Esophagus mucosa (tissue), 1 donor: ENCODE data around the gene TPI1. TPM values are rescaled to one million over a fixed set of nuclear protein-coding genes. Genes with fewer than 3 reads are reported as not detected.
"Not testable (repeated sequence)": the region's sequence is repeated elsewhere in the genome, so short reads cannot be mapped to it uniquely, and the experiment has no call there.

Experiments used
- ATAC-seq: fragments of 200-7000 bp; cut with Tn5 transposase; one replicate; pipeline ENCODE4 v1.9.1; 2020
- total RNA-seq: library from RNA; stranded (reverse); gene quantifications from one replicate; pipeline ENCODE4 v1.2.4, GENCODE V29; 2023
- donor health status: DM: yes; HTN: yes; CAD: no.

TPI1 gene
- total RNA-seq, 1 donor from 2014 or later = 629 TPM

GRCh38 chr12:6894321-6894720 is 27.0 kb downstream of the TPI1 start:
- no peak for ATAC-seq

- no peak for ATAC-seq
Measured at GRCh38 chr12:6896846-6897435, 29.6 kb downstream of the TPI1 start.

GRCh38 chr12:6899427-6899826 is 32.1 kb downstream of the TPI1 start:
- no peak for ATAC-seq

GRCh38 chr12:6899837-6900519 is 32.6 kb downstream of the TPI1 start:
- ATAC-seq = no peak

GRCh38 chr12:6902448-6902847 is 35.1 kb downstream of the TPI1 start:
- ATAC-seq = no peak

- no peak for ATAC-seq
Measured at GRCh38 chr12:6903722-6904121, 36.4 kb downstream of the TPI1 start.

- ATAC-seq = peak; percentile 96
Measured at GRCh38 chr12:6904280-6905276, 37.2 kb downstream of the TPI1 start, which contains the start of gene LRRC23. Gene LRRC23, plus strand, starts transcription at chr12:6904822. Its CDS starts 812 bp downstream, at chr12:6905634.

- no peak for ATAC-seq
Measured at GRCh38 chr12:6905414-6906040, 38.2 kb downstream of the TPI1 start.

- not testable (repeated sequence) for ATAC-seq
Measured at GRCh38 chr12:6908141-6908540, 40.8 kb downstream of the TPI1 start.

GRCh38 chr12:6909421-6910145 is 42.3 kb downstream of the TPI1 start:
- ATAC-seq = no peak

- ATAC-seq = no peak
Measured at GRCh38 chr12:6912164-6912935, 45.0 kb downstream of the TPI1 start.

GRCh38 chr12:6914246-6914946 is 47.1 kb downstream of the TPI1 start, which contains the start of gene ENO2:
Gene ENO2, plus strand, starts transcription at chr12:6914580. Its CDS starts 1,253 bp downstream, at chr12:6915833.
- ATAC-seq = peak; percentile 78

GRCh38 chr12:6914947-6915788 is 47.8 kb downstream of the TPI1 start:
- ATAC-seq = no peak

- ATAC-seq = no peak
Measured at GRCh38 chr12:6915789-6916285, 48.5 kb downstream of the TPI1 start.

GRCh38 chr12:6916426-6917200 is 49.3 kb downstream of the TPI1 start:
- no peak for ATAC-seq

GRCh38 chr12:6917491-6918231 is 50.3 kb downstream of the TPI1 start:
- ATAC-seq = no peak

GRCh38 chr12:6919588-6919987 is 52.3 kb downstream of the TPI1 start:
- no peak for ATAC-seq
